ENCODE results near the gene PLEK. TPM values are rescaled to one million over a fixed set of nuclear protein-coding genes. Genes with fewer than 3 reads are reported as not detected.
"Not testable (repeated sequence)": the region's sequence is repeated elsewhere in the genome, so short reads cannot be mapped to it uniquely, and the experiment has no call there.

Gene PLEK
- total RNA-seq, 1 donor from 2014 or later = 0.07 TPM

GRCh38 chr2:68352651-68353391, 12.3 kb upstream of the PLEK start:
- no peak for DNase-seq (ENCODE audit: low read depth, low spot score)

GRCh38 chr2:68356599-68357239, 8.4 kb upstream of the PLEK start:
- DNase-seq (ENCODE audit: low read depth, low spot score) = no peak

- DNase-seq (ENCODE audit: low read depth, low spot score) = peak; percentile 11
Observed at GRCh38 chr2:68357605-68358337, 7.3 kb upstream of the PLEK start.

GRCh38 chr2:68359889-68360288, 5.2 kb upstream of the PLEK start:
- no peak for DNase-seq (ENCODE audit: low read depth, low spot score)

DNA sequence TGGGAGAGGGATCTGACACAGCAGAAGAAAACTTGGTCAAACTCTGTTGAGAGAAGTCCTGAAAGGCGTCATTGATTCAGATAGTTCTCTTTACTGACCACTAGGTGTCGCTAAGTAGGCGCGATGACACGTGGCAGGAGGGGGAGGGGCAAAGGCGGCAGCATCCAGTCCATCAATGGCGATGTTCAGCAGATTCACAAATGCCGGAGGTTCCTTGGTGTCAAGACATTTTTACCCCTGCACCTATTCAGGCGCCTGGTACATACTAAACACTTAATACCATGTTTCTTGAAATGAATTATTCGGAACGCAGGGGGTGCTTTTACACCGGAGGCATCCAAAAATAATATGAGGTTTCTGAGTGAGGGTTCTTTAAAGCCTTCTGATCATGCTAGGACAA, 3.0 kb upstream of the PLEK start:
- peak; percentile 15 for DNase-seq (ENCODE audit: low read depth, low spot score)

GRCh38 chr2:68362749-68363148, 2.3 kb upstream of the PLEK start:
- no peak for DNase-seq (ENCODE audit: low read depth, low spot score)

DNA sequence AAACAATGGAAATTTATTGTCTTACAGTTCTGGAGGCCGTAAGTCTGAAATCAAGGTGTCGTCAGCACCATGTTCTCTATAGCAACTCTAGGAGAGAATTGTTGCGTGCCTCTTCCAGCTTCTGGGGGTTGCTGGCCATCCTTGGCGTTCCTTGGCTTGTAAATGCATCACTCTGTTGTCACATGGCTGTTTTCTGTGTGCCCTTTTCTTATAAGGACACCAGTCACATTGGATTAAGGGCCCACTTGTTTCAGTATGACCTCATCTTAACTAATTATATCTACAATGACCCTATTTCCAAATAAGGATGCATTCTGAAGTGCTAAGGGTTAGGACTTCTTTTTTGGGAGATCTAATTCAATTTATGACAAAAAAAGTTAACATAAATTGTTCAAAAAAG, 1.4 kb upstream of the PLEK start:
- DNase-seq (ENCODE audit: low read depth, low spot score) = no peak

GRCh38 chr2:68366083-68366560, 1.0 kb downstream of the PLEK start:
- no peak for DNase-seq (ENCODE audit: low read depth, low spot score)

DNA sequence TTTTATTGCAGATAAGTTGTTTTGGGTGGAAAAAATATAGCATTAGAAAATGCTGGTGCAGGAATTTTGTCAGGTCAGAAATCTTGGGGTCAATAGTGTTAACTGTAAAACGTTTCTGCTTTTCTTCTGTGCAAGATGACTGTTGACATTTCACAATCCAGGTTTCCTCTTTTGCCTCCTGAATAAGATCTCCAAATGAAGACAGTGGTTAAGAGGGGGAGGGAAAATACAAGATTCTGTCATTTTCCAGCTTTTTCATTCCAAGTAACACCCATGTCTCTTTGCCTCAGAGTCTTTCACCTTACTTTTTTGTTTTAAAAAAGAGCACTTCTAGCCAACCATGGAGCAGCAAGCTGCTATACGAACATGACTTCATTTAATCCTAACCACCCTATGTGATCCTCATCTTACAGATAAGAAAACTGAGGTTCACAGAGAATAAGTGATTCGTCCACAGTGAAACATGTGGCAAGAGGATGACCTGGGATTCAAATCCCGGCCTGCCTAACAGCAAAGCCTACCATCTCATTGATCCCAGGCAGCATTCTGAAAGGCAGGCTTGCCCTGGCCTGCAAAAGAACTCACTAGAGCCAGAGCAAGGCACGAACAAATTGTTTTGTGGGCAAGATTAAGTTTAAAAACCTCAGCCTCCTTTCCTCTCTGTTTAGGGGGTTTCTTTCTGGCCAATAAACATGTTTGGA, 3.0 kb downstream of the PLEK start:
- no peak for DNase-seq (ENCODE audit: low read depth, low spot score)

GRCh38 chr2:68368654-68369336, 3.7 kb downstream of the PLEK start:
- DNase-seq (ENCODE audit: low read depth, low spot score) = no peak

DNA sequence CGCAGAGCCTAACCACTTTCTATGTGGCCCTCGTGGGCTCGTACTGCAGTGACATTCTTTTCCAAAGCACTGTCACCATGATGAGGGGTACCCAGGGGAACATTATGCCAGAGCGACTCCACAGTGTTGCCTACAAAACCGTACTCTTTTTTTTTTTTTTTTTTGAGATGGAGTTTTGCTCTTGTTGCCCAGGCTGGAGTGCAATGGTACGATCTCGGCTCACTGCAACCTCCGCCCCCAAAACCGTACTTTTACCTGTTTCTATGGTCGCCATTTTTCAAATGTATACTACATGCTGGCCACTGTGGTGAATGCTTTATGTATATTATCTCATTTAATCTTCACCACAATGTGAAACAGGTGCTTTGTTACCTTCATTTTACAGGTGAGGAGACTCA, 4.3 kb downstream of the PLEK start:
- DNase-seq (ENCODE audit: low read depth, low spot score) = no peak

DNA sequence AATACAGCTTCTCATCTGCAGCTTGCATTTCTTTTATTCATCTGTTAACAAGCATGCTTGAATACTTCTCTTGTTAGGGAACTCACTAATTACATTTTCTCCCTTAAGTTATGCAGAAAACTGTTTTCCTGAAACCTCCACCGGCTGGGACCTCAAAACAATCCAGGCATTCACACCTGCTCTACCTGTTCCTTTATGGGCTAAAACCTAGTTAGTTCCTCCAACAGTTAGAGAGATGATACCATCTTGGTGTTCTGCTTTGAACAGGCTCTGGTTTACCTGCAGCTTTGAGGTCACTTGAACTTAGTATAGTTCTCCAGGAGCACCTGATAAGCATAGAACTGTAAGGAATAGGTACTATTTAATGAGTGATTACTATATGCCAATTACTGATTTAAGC, 6.1 kb downstream of the PLEK start:
- no peak for DNase-seq (ENCODE audit: low read depth, low spot score)

DNA sequence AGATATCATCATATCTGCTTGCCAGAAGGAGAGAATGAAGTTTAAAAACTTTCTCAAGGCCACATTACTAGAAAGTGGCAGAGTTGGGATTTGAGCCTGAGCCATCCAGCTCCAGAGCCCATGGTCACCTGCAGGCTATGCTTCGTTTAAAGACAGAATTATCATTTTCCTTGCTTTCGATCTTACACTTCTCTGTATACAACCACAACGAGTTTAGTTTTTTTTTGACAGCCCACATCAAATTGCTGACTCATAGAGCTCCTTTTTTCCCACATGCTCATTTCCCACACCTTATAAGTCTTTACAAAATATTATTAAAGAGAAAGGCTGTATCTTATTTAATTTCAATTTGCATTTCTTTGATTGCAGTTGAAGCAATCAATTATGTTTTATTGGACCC, 6.5 kb downstream of the PLEK start:
- no peak for DNase-seq (ENCODE audit: low read depth, low spot score)

- no peak for DNase-seq (ENCODE audit: low read depth, low spot score)
Observed at GRCh38 chr2:68372485-68372884, 7.4 kb downstream of the PLEK start.

GRCh38 chr2:68374184-68374583, 9.1 kb downstream of the PLEK start:
- no peak for DNase-seq (ENCODE audit: low read depth, low spot score)

DNA sequence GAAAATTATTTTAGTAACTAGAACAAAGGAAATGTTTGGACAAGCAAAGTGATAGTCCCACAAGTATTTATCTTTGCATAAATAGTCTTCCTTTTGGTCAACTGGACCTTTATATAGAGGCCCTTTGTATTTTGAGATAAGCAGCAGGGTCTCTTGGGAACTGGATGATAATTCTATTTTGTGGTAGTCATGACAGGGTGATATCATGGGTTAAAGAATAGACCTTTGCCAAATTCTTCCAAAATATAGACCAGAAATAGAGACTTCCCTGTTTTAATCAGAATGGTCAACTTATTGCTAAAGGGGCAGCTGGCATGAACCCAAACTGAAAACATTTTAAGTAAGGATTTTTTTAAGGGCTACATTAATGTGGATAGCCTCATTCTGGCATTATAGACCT, 10.5 kb downstream of the PLEK start:
- no peak for DNase-seq (ENCODE audit: low read depth, low spot score)

DNA sequence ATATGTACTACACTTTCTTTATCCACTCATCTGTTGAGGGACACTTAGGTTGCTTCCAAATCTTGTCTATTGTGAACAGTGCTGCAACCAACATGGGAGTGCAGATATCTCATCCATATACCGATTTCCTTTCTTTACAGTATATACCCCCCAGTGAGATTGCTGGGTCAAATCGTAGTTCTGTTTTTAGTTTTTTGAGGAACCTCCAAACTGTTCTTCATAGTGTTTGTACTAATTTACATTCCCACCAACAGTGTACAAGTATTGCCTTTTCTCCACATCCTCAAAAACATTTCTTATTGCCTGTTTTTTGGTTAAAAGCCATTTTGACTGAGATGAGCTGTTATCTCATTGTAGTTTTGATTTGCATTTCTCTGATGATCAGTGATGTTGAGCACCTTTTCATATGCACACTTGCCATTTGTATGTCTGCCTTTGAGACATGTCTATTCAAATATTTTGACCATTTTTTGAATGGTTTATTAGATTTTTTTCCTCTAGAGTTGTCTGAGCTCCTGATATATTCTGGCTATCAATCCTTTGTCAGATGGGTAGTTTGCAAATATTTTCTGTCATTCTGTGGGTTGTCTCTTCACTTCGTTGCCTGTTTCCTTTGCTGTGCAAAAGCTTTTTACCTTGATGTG, 12.2 kb downstream of the PLEK start:
- no peak for DNase-seq (ENCODE audit: low read depth, low spot score)

DNA sequence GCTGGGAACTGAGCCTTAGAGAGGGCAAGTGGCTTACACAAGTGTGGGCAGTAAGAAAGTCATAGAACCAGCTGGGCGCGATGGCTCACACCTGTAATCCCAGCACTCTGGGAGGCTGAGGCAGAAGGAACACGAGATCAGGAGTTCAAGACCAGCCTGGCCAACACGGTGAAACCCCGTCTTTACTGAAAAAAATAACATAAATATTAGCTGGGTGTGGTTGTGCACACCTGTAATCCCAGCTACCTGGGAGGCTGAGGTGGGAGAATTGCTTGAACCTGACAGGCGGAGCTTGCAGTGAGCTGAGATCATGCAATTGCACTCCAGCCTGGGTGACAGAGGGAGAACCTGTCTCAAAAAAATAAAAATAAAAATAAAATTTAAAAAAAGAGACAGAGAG, 13.7 kb downstream of the PLEK start:
- DNase-seq (ENCODE audit: low read depth, low spot score) = not testable (repeated sequence)

- no peak for DNase-seq (ENCODE audit: low read depth, low spot score)
Observed at GRCh38 chr2:68379184-68379708, 14.2 kb downstream of the PLEK start.

GRCh38 chr2:68383778-68384177, 18.7 kb downstream of the PLEK start:
- DNase-seq (ENCODE audit: low read depth, low spot score) = no peak

All from pulmonary artery endothelial cell (primary cell).